ENCODE measurements around the gene ABCF1. TPM values are rescaled to one million over a fixed set of nuclear protein-coding genes. Genes with fewer than 3 reads are reported as not detected.

Gene ABCF1
- total and polyA plus RNA-seq, 9 of the 15 experiments (the other 6 are each of a cell fraction or from before 2014, with no cell fraction given), result 41.6 to 193 (median 102) TPM

GRCh38 chr6:30555816-30556065 lies 15.5 kb upstream of the ABCF1 start (continued):
- peak in 1 of 2 experiments; percentile 5; a peak in 1 of 4 replicates for TF ChIP-seq MLLT1 (IDR thresholded peaks at IDR 0.05)
- 0 out of 2 replicates have a peak, but pooled peaks have one; percentile 2 for TF ChIP-seq REST (IDR thresholded peaks at IDR 0.05; ENCODE audit: borderline replicate concordance)
- no peak for TF ChIP-seq REST (CRISPR knock-in tag; IDR thresholded peaks at IDR 0.05; ENCODE audit: low read depth)
- no peak for TF ChIP-seq BCOR (IDR thresholded peaks at IDR 0.05)
- TF ChIP-seq RBM14 (IDR thresholded peaks at IDR 0.05; ENCODE audit: borderline replicate concordance, insufficient read depth, low read depth, low read length), result no peak
- no peak for TF ChIP-seq U2AF2 (optimal IDR thresholded peaks at IDR 0.05; ENCODE audit: low read depth, low read length)
- no peak for TF ChIP-seq ZBTB17 (CRISPR knock-in tag; IDR thresholded peaks at IDR 0.05)
- TF ChIP-seq GTF2F1 (IDR thresholded peaks at IDR 0.05; ENCODE audit: low read depth, low read length), result no peak
- no peak for TF ChIP-seq GTF2B (IDR thresholded peaks at IDR 0.05; ENCODE audit: extremely low read depth, insufficient read length)
- no peak; the same call in 1 of the 2 replicates for TF ChIP-seq LCOR (CRISPR knock-in tag; IDR thresholded peaks at IDR 0.05)
- TF ChIP-seq, protein P1, sequence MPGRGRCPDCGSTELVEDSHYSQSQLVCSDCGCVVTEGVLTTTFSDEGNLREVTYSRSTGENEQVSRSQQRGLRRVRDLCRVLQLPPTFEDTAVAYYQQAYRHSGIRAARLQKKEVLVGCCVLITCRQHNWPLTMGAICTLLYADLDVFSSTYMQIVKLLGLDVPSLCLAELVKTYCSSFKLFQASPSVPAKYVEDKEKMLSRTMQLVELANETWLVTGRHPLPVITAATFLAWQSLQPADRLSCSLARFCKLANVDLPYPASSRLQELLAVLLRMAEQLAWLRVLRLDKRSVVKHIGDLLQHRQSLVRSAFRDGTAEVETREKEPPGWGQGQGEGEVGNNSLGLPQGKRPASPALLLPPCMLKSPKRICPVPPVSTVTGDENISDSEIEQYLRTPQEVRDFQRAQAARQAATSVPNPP (IDR thresholded peaks at IDR 0.05; ENCODE audit: borderline replicate concordance, insufficient read depth, insufficient read length), result no peak
- TF ChIP-seq E2F8 (IDR thresholded peaks at IDR 0.05; ENCODE audit: low read depth, partially characterized antibody), result no peak
- TF ChIP-seq ETS1 (conservative IDR thresholded peaks at IDR 0.05; ENCODE audit: control insufficient read depth, low read depth, low read length), result peak; percentile 35; the same call in 1 of the 2 replicates

Measured in K562 (cell line).